GM18951 (cell line): ENCODE results near the gene IFIT3.
"Not testable (repeated sequence)": the region's sequence is repeated elsewhere in the genome, so short reads cannot be mapped to it uniquely, and the experiment has no call there.

Experiments used
- POLR2A ChIP-seq: IDR thresholded peaks from 4 replicates; pipeline ENCODE4 v1.6.1; 2011; ENCODE audit warnings: mild to moderate bottlenecking; ENCODE audit not compliant: insufficient read length, insufficient read depth; ENCODE audit errors: extremely low read depth
- in situ Hi-C: fragments of 300-500 bp; cut with MboI; formaldehyde crosslinking; loops from one replicate; pipeline ENCODE4 v1.12.0; 2022; ENCODE audit warnings: low sequenced_read_pairs, mixed read lengths, inconsistent platforms; ENCODE audit not compliant: unreplicated experiment

The IFIT3 gene

DNA sequence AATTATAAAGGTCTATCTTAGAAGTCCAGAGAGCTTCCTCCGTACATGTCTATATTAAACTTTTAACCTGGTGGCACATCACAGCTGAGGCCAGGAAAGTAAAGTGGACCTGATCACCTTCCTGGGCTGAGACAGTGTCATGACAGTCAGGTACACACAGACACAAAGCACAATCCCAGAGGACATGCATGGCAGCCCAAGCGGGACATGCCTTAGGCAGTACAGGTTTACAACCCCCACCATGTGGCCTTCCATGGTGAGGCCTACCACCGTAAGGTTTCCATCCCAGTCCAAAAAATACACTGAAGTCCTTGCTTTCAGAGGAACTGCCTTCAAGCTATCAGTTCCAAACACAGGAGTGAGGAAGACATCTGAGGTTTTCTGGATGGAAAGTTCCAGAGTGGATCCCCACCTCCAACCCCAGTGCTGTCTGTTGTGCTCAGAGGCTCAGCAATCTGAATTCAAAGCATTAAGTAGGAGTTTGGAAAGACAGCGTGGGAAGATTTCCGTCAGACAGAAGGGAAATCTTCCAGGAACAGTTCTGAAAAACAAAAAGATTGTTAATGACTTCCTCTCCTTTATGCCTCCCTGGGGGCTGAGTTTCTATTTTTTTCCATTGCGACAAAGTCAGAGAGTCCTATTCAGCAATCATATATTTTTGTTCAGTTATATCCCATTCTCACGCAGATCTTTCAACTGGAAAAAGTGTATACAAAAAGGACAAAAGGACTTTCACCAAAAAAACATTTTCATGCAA is 20.1 kb downstream of the IFIT3 start:
- in situ Hi-C loops: no loop called here
- no peak for TF ChIP-seq POLR2A

DNA sequence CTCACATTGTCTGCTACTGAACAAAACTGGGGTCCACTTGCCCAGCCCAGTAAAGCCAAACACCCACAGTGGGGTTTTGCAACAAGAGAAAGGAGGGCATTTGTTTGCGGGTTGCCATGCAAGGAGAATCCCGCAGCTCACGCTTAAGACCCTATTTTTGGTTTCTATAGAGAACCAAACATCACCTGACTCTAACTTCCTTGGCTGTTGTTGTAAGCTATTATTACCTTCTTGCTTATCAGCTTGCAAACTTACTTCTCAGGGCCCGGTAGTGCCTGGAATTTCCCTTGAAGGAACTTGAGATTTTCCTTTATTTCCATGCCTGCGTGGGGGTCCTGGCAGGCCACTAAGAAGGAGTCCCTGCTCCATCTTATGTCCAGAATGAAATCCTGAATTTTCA is 20.7 kb downstream of the IFIT3 start:
- no peak for TF ChIP-seq POLR2A
- in situ Hi-C loops: no loop called here

DNA sequence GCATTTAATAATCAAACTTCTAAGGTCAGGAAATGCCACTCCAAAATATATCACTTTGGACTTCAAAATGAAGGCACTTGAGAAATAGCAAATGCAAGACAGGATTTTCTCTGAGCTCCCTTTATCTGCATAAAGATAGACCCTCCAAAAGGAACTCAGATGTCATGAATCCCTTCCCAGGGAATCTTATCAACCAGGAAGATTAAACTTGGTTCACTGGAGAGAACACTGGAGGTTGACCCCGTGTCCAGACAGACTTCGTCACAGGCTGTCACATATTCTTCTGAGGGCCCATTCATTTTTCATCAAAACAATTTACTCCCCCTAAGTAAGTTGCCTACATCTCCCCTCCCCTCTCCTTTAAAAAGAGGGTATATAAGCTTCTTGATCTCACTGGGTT is 21.2 kb downstream of the IFIT3 start:
- no peak for TF ChIP-seq POLR2A
- in situ Hi-C loops: no loop called here

DNA sequence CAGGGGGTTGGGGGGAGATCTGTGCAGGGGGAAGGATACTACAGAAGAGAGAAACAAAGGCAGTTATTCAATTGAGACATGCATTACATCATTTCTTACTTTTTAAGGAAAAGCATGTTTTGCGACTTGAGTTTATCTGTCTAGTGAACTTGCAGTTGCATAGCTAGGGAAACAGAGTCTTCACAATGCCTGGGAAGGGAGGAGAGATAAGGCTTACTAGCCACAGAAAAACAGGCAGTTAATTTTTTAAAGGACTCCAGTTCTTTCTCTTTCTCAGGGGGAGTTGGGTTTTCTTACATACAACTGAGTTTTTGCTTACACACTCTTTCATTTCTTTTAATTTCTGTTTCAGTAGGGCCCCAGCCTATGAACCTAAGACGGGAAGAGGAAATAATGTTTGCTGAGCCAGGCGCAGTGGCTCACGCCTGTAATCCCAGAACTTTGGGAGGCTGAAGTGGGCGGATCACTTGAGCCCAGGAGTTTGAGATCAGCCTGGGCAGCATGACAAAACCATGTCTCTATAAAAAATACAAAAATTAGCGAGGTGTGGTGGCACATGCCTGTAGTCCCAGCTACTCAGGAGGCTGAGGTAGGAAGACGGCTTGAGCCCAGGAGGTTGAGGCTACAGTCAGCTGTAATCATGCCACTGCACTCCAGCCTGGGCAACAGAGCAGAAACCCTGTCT is 23.0 kb downstream of the IFIT3 start:
- in situ Hi-C loops: not testable (repeated sequence)

DNA sequence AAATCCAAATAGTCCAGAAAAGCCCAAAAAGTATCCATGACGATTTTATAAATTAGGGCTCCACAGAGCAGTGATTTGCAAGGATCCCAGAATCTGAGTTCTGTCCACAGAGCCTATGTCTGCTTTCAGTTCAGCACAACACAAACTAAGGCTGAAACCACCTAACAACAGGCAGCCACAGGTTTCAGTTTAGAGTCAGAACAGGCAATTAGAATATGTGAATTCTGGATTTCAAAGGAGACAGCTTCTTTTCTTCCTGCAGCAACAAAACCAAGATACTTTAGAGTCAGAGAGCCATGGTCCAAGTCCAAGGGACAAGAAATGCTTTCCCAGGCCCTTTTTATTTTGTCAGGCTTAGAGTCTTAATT is 23.6 kb downstream of the IFIT3 start:
- in situ Hi-C loops: no loop called here
- no peak for TF ChIP-seq POLR2A

DNA sequence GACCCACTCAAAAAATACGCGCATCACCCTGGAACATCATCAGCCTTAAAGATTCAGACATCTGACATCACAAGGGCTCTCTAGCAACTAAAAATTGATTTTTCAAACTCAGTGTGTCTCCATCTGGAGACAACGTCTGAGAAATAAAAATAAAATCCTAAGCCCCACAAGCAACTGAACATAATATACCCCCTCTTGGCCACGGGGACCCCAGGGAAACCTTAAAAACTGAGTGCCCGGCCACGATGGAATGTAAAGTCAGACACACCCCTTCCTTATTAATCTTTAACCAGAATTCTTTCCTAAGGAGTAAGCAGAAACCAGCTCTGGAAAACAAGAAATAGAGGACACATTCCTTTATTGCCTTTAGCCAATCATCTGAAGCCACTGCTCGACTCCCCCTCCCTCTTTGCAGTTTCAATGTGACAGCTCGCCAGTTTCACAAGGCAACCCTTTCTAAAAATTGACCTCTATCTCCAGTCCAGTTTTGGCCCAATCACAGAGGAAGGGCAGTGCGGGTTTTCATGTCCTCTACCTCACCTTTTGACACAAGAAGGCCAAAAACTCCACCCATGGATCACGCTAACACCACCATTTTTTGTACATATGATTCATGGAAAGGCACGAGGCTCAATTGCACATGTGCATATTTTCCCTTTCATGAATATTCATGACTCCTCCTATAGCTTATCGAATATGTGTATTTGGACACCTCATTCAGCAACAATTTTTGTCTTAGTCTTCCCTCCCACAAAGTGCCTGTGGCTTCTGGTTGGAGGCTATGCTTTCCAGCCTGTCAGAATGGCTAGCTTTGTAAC is 24.2 kb downstream of the IFIT3 start:
- in situ Hi-C loops: no loop called here
- no peak for TF ChIP-seq POLR2A

DNA sequence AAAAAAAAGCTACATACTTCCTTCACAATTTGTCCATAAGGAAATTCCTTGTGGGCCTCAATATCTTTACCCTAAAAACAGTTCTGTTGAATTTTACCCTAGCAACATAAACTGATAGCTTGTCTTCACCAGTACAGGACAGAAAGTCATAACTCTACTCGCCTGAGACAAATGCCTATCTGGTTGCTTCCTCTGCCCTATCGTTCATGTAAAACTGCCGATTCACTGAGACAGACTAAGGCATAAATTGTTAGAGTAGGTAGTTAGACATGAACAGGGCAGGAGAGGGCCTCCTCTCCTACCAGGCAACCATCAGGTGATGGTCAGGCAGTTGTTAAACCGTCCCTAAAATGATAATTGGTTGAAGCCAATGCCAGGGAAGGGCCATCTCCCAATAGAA is 25.0 kb downstream of the IFIT3 start:
- TF ChIP-seq POLR2A: no peak
- in situ Hi-C loops: no loop called here

DNA sequence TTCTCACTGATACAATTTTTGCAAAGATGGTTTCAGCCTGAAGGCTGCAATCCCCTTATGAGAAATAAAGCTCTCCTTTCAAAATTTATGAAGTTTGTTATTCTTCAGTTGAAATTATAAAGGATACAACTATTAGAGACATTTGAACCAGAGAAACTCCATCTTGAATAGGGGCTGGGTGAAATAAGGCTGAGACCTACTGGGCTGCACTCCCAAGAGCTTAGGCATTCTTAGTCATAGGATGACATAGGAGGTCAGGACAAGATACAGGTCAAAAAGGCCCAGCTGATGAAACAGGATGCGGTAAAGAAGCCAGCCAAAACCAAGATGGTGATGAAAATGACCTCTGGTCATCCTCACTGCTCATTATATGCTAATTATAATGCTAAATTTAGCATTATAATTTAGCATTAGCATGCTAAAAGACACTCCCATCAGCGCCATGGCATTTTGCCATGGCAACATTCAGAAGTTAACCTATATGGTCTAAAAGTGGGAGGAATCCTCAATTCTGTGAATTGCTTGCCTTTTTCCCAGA is 27.7 kb downstream of the IFIT3 start:
- no peak for TF ChIP-seq POLR2A
- in situ Hi-C loops: no loop called here

DNA sequence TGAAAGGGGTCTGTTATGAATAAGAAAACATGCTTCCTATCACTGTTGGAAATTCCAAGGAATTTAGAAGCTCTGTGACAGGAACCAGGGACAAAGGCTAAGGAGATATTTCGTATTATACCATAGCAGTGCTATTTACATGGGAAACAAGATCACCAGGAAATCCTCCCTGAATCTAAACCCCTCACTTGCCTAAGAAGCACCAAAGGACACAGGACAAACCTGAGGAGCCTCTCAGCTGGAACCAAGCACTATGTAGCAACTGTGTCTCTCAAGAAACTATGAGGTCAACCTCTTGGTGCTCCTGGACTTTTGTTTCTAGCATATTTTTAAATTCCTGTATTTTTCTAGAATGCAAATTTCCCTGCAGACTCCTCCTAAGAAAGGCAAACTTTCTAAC is 29.3 kb downstream of the IFIT3 start:
- no peak for TF ChIP-seq POLR2A
- in situ Hi-C loops: no loop called here

DNA sequence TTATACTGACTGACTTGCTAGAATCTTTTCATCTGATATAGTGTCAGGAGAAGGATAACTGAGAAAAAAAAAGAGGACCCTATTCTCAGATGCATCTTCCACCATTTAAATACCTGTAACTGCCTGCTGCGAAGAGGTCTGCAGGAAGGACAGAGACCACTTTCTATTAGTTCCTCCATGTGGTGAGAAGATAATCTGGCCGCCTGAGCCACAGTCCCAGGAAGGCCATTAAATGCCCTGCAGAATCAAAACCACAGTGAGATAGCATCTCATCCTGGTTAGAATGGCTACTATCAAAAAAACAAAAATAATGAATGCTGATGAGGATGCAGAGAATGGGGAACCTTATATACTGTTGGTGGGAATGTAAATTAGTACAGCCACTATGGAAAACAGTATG is 30.2 kb downstream of the IFIT3 start:
- in situ Hi-C loops: no loop called here

DNA sequence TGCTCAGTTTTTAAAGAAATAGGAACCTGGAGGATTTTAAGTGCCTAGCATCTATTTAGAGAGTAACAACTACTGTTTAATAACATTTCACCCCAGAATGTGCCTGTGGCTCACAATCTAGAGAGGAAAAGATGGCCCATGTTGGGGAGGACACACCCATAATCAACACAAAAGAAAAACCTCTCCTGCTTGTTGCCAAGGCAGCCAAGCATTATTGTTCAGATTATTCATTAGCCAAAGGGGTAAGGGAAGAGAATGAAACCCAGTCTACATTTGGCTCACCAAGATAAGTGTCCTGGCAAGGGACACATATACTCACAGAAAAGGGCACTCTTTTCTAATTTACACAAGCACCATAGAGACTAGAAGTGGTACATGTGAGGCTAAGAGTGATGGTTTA is 32.4 kb downstream of the IFIT3 start:
- no peak for TF ChIP-seq POLR2A
- in situ Hi-C loops: no loop called here

More for the DNA sequence above, 30.2 kb downstream of the IFIT3 start:
- TF ChIP-seq POLR2A: no peak

DNA sequence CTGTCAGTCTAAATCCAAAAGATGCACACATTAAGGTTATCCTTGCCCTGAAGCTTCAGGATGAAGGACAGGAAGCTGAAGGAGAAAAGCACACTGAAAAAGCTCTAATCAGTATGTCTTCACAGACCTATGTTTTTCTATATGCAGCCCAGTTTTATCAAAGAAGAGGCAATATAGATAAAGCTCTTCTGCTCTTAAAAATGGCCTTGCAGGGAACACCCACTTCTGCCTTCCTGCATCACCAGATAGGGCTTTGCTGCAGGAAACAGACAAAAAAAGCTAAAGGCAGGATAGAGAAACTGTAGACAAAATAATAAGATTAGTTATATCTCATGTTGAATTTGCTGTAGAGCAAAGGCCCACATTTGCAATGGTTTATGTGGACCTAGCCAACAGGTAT is 35.1 kb downstream of the IFIT3 start:
- in situ Hi-C loops: no loop called here
- no peak for TF ChIP-seq POLR2A

DNA sequence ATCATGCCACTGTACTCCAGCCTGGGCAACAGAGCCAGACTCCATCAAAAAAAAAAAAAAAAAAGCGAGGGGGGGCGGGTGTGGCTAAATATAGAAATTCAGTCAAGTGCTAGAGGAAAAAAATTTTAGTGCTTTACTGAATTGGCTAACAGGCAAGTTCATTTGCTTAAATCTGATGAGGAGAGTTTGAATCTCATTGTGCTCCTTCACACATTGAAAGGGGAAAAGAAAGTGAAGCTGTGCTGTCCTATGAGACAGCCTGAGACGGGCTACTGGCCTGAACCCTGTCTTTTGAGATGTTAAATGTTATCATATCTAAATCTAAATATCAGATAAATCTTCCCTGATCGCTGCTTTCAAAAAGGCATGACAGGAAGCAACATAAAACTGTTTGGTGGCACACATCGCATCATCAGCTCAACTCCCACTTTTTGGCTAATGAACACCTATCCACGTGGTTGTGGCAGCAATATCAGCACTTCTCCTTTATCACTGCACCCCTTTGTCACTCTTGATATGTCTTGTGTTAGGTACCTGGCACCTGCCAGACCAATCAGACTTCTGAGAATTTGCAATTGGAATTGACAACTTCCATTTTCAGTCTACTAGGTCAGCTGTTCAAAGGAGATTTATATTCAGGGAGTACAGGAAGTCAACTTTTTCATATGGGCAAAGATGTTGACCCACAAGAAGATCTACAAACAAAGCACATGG is 36.1 kb downstream of the IFIT3 start:
- in situ Hi-C loops: no loop called here
- no peak for TF ChIP-seq POLR2A

DNA sequence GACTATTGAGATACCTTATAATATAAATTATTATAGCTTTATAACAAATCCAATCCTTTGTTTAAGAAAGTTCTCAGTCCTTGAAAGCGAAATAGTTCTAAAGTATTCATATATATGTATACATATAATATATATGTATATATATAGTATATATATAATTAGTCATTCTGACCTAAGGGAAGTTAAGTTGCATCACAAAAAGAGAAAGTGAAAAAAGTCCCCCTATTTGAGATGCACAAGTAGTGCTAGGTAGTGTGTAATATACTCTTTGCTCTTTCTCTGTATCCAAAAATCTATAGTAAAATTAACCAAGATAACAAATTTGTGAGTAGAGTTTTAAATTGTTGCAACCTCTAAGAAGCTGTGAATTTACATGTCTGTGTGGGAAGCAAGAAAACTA is 36.7 kb downstream of the IFIT3 start:
- in situ Hi-C loops: no loop called here

More for the DNA sequence above, 36.7 kb downstream of the IFIT3 start:
- TF ChIP-seq POLR2A: no peak
